ENCODE data around the gene SLC17A1. TPM values are rescaled to one million over a fixed set of nuclear protein-coding genes. Genes with fewer than 3 reads are reported as not detected.

SLC17A1 gene
- total RNA-seq, 2 experiments from 2014 or later, result not detected

GRCh38 chr6:25868436-25869183 lies 36.8 kb upstream of the SLC17A1 start:
- H3K9me3 Mint-ChIP-seq, result no peaks in the 10 kb centered on the region
- no peaks in the 10 kb centered on the region for H3K27me3 Mint-ChIP-seq
- no peak for ATAC-seq (ENCODE audit: poor library complexity)
- H3K9me3 ChIP-seq (ENCODE audit: control insufficient read depth in 1 of 2, insufficient read depth in 1 of 2, low read length in 2 of 2), result no peaks in the 10 kb centered on the region
- no peaks in the 10 kb centered on the region for H3K36me3 ChIP-seq (ENCODE audit: insufficient read depth, low read length)
- intact Hi-C loops (cut with DNase I, micrococcal nuclease), result no loop called here
- TF ChIP-seq CTCF (IDR thresholded peaks at IDR 0.05), result no peak
- H3K36me3 Mint-ChIP-seq (ENCODE audit: low read depth), result no peaks in the 10 kb centered on the region
- POLR2A ChIA-PET, result no interaction called here
- H3K4me3 ChIP-seq (ENCODE audit: low read length), result no peak overlapping the region
- no peaks in the 10 kb centered on the region for H3K27me3 ChIP-seq (ENCODE audit: control insufficient read depth in 1 of 2, insufficient read depth in 2 of 2, low read length in 2 of 2)
- peaks cover 50% of the 10 kb centered on the region for H3K4me1 Mint-ChIP-seq (ENCODE audit: low read depth)
- peaks cover 23% of the 10 kb centered on the region for H3K4me1 ChIP-seq (ENCODE audit: insufficient read depth, low read length)
- H3K27ac ChIP-seq (ENCODE audit: low read depth in 1 of 2, low read length in 2 of 2), result no peak overlapping the region
- no peak overlapping the region for H3K4me3 Mint-ChIP-seq
- CTCF ChIA-PET, result no interaction called here
- no peak for DNase-seq
- H3K27ac Mint-ChIP-seq, result no peak overlapping the region

DNA sequence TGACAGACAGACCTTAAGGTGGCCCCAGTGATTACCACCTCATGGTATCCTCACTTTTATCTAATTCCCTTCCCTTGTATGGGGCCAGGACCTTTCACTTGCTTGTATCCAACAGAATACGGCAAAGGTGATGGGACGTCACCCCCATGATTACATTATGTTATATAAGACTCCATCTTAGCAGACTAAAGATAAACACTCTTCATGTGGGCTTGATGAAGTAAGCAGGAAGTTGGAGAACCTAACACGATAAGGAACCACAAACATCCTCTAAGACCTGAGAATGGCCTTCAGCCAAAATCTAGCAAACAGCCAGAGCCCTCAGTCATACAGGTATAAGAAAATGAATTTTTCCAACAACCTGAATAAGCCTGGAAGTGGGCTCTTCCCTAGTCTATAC lies 34.2 kb upstream of the SLC17A1 start:
- Histone ChIP-seq H3K4me3 (ENCODE audit: low read length) (no peak overlapping the region), H3K27ac (ENCODE audit: low read depth in 1 of 2, low read length in 2 of 2) (peak overlapping the region in 1 of 2 donors; percentile 46), H3K4me1 (ENCODE audit: insufficient read depth, low read length) (peaks cover 12% of the 10 kb centered on the region), H3K9me3 (ENCODE audit: control insufficient read depth in 1 of 2, insufficient read depth in 1 of 2, low read length in 2 of 2) (no peaks in the 10 kb centered on the region), H3K36me3 (ENCODE audit: insufficient read depth, low read length) (no peaks in the 10 kb centered on the region), H3K27me3 (ENCODE audit: control insufficient read depth in 1 of 2, insufficient read depth in 2 of 2, low read length in 2 of 2) (no peaks in the 10 kb centered on the region)
- Mint-ChIP-seq H3K36me3 (ENCODE audit: low read depth) (no peaks in the 10 kb centered on the region), H3K9me3 (no peaks in the 10 kb centered on the region), H3K4me1 (ENCODE audit: low read depth) (peaks cover 33% of the 10 kb centered on the region), H3K4me3 (peak overlapping the region; percentile 42), H3K27ac (peak overlapping the region; percentile 78), H3K27me3 (no peaks in the 10 kb centered on the region)
- ATAC-seq (ENCODE audit: poor library complexity) (peak; percentile 93), DNase-seq (peak in 9 of 14 experiments; percentile 0 to 88 (median 14))
- POLR2A ChIA-PET, result interaction anchor here (0.6 to 2.6 kb wide), 3 partner anchors 16 to 160 kb away, joined by 3 to 12 read pairs (median 3); a partner anchor contains a TSS
- intact Hi-C loops (cut with DNase I, micrococcal nuclease), result no loop called here
- CTCF ChIA-PET, result interaction anchor here (1.5 kb wide), 2 partner anchors 16 to 126 kb away, joined by 4 to 6 read pairs; no protein-coding TSS in a partner anchor
- no peak for TF ChIP-seq CTCF (IDR thresholded peaks at IDR 0.05)

- no peaks in the 10 kb centered on the region for H3K27me3 Mint-ChIP-seq
- H3K27me3 ChIP-seq (ENCODE audit: control insufficient read depth in 1 of 2, insufficient read depth in 2 of 2, low read length in 2 of 2), result no peaks in the 10 kb centered on the region
- no peak for TF ChIP-seq CTCF (IDR thresholded peaks at IDR 0.05)
- no peaks in the 10 kb centered on the region for H3K36me3 Mint-ChIP-seq (ENCODE audit: low read depth)
- ChIA-PET CTCF (no interaction called here), POLR2A (no interaction called here)
- no peak for ATAC-seq (ENCODE audit: poor library complexity)
- peaks cover 12% of the 10 kb centered on the region for H3K4me1 ChIP-seq (ENCODE audit: insufficient read depth, low read length)
- no peak overlapping the region for H3K27ac Mint-ChIP-seq
- H3K36me3 ChIP-seq (ENCODE audit: insufficient read depth, low read length), result no peaks in the 10 kb centered on the region
- H3K4me1 Mint-ChIP-seq (ENCODE audit: low read depth), result peaks cover 33% of the 10 kb centered on the region
- H3K9me3 ChIP-seq (ENCODE audit: control insufficient read depth in 1 of 2, insufficient read depth in 1 of 2, low read length in 2 of 2), result no peaks in the 10 kb centered on the region
- no peak overlapping the region for H3K4me3 ChIP-seq (ENCODE audit: low read length)
- H3K9me3 Mint-ChIP-seq, result no peaks in the 10 kb centered on the region
- H3K4me3 Mint-ChIP-seq, result no peak overlapping the region
- no peak for DNase-seq
- no peak overlapping the region for H3K27ac ChIP-seq (ENCODE audit: low read depth in 1 of 2, low read length in 2 of 2)
- intact Hi-C loops (cut with DNase I, micrococcal nuclease), result no loop called here
These were observed 31.5 kb upstream of the SLC17A1 start for GRCh38 chr6:25863360-25863759.
